GM19395 (cell line): ENCODE results near the gene SAMD15.
A peak's percentile ranks its signal among the peaks of the same experiment; 100 is the strongest.
"Not testable (repeated sequence)": the region's sequence is repeated elsewhere in the genome, so short reads cannot be mapped to it uniquely, and the experiment has no call there.

ENCODE experiments used
- ATAC-seq: cut with Tn5 transposase; IDR thresholded peaks from one replicate; pipeline ENCODE4 v1.9.1; 2021; ENCODE audit warnings: mild to moderate bottlenecking, moderate library complexity; ENCODE audit not compliant: unreplicated experiment

Gene SAMD15

GRCh38 chr14:77375164-77375950, 1.8 kb upstream of the SAMD15 start:
- ATAC-seq, result no peak

- ATAC-seq, result peak; percentile 28
These were observed 1.0 kb upstream of the SAMD15 start for GRCh38 chr14:77375973-77376770.

- ATAC-seq, result peak; percentile 4
These were observed 294 bp downstream of the SAMD15 start for GRCh38 chr14:77377502-77377844.

- ATAC-seq, result no peak
These were observed 1.5 kb downstream of the SAMD15 start for GRCh38 chr14:77378701-77379100.

GRCh38 chr14:77390188-77390587, 13.0 kb downstream of the SAMD15 start:
- no peak for ATAC-seq

GRCh38 chr14:77400216-77400615, 23.0 kb downstream of the SAMD15 start:
- no peak for ATAC-seq

GRCh38 chr14:77403768-77404167, 26.6 kb downstream of the SAMD15 start:
- ATAC-seq, result no peak

GRCh38 chr14:77406086-77406485, 28.9 kb downstream of the SAMD15 start:
- no peak for ATAC-seq

- no peak for ATAC-seq
These were observed 29.5 kb downstream of the SAMD15 start for GRCh38 chr14:77406718-77407117.

- no peak for ATAC-seq
These were observed 30.0 kb downstream of the SAMD15 start for GRCh38 chr14:77407158-77407557.

- ATAC-seq, result no peak
These were observed 32.0 kb downstream of the SAMD15 start for GRCh38 chr14:77409131-77409533.

- not testable (repeated sequence) for ATAC-seq
These were observed 38.3 kb downstream of the SAMD15 start for GRCh38 chr14:77415403-77416030.

GRCh38 chr14:77416098-77416497, 38.9 kb downstream of the SAMD15 start:
- ATAC-seq, result not testable (repeated sequence)

GRCh38 chr14:77416836-77417235, 39.7 kb downstream of the SAMD15 start:
- ATAC-seq, result no peak

GRCh38 chr14:77421201-77421600, 44.0 kb downstream of the SAMD15 start:
- ATAC-seq, result no peak

GRCh38 chr14:77423423-77423822, 46.2 kb downstream of the SAMD15 start, which contains the start of gene NOXRED1:
Gene NOXRED1 (minus strand): TSS chr14:77423523. CDS start chr14:77422889, 634 bp downstream.
- ATAC-seq, result no peak

- no peak for ATAC-seq
These were observed 47.7 kb downstream of the SAMD15 start for GRCh38 chr14:77424862-77425261.

- no peak for ATAC-seq
These were observed 49.2 kb downstream of the SAMD15 start for GRCh38 chr14:77426396-77426795.

- no peak for ATAC-seq
These were observed 58.9 kb downstream of the SAMD15 start for GRCh38 chr14:77436042-77436441.

GRCh38 chr14:77438596-77438995, 61.4 kb downstream of the SAMD15 start:
- ATAC-seq, result no peak

- ATAC-seq, result no peak
These were observed 62.7 kb downstream of the SAMD15 start for GRCh38 chr14:77439861-77440260.
